GF-D8 (cell line): ENCODE data around the gene GJB5.
"Not testable (repeated sequence)": the region's sequence is repeated elsewhere in the genome, so short reads cannot be mapped to it uniquely, and the experiment has no call there.

Experiments
- DNase-seq: peaks from one replicate; lab custom pipeline; 2025; lab: John Stamatoyannopoulos, UW

Gene GJB5

GRCh38 chr1:34754964-34755637 is at the start of gene GJB5:
TSS of gene GJB5 (plus strand) at chr1:34755047. CDS start at chr1:34757331, 2,284 bp downstream.
- no peak for DNase-seq

- no peak for DNase-seq
Measured at GRCh38 chr1:34705077-34705476, 49.8 kb upstream of the GJB5 start.

- no peak for DNase-seq
Measured at GRCh38 chr1:34708106-34708505, 46.7 kb upstream of the GJB5 start.

GRCh38 chr1:34709547-34709946 is 45.3 kb upstream of the GJB5 start:
- no peak for DNase-seq

GRCh38 chr1:34710812-34711211 is 44.0 kb upstream of the GJB5 start:
- no peak for DNase-seq

- no peak for DNase-seq
Measured at GRCh38 chr1:34711485-34711884, 43.4 kb upstream of the GJB5 start.

GRCh38 chr1:34712007-34712688 is 42.7 kb upstream of the GJB5 start:
- DNase-seq: no peak

- no peak for DNase-seq
Measured at GRCh38 chr1:34713443-34713842, 41.4 kb upstream of the GJB5 start.

GRCh38 chr1:34714386-34714785 is 40.5 kb upstream of the GJB5 start:
- no peak for DNase-seq

- DNase-seq: no peak
Measured at GRCh38 chr1:34715139-34715538, 39.7 kb upstream of the GJB5 start.

GRCh38 chr1:34721241-34721640 is 33.6 kb upstream of the GJB5 start:
- DNase-seq: no peak

- DNase-seq: no peak
Measured at GRCh38 chr1:34721646-34722355, 33.0 kb upstream of the GJB5 start.

- no peak for DNase-seq
Measured at GRCh38 chr1:34726861-34727260, 28.0 kb upstream of the GJB5 start.

GRCh38 chr1:34730485-34730884 is 24.4 kb upstream of the GJB5 start:
- no peak for DNase-seq

GRCh38 chr1:34732831-34733230 is 22.0 kb upstream of the GJB5 start:
- DNase-seq: not testable (repeated sequence)

- DNase-seq: no peak
Measured at GRCh38 chr1:34736692-34737091, 18.2 kb upstream of the GJB5 start.

- not testable (repeated sequence) for DNase-seq
Measured at GRCh38 chr1:34737236-34737635, 17.6 kb upstream of the GJB5 start.

GRCh38 chr1:34739613-34740012 is 15.2 kb upstream of the GJB5 start:
- DNase-seq: no peak

GRCh38 chr1:34740161-34740868 is 14.5 kb upstream of the GJB5 start:
- DNase-seq: no peak

- no peak for DNase-seq
Measured at GRCh38 chr1:34742667-34743270, 12.1 kb upstream of the GJB5 start.

- DNase-seq: no peak
Measured at GRCh38 chr1:34743775-34744174, 11.1 kb upstream of the GJB5 start.

GRCh38 chr1:34744851-34745250 is 10.0 kb upstream of the GJB5 start:
- DNase-seq: no peak
